Measurements from ENCODE around the gene DHX32.
"Not testable (repeated sequence)": the region's sequence is repeated elsewhere in the genome, so short reads cannot be mapped to it uniquely, and the experiment has no call there.

DNA sequence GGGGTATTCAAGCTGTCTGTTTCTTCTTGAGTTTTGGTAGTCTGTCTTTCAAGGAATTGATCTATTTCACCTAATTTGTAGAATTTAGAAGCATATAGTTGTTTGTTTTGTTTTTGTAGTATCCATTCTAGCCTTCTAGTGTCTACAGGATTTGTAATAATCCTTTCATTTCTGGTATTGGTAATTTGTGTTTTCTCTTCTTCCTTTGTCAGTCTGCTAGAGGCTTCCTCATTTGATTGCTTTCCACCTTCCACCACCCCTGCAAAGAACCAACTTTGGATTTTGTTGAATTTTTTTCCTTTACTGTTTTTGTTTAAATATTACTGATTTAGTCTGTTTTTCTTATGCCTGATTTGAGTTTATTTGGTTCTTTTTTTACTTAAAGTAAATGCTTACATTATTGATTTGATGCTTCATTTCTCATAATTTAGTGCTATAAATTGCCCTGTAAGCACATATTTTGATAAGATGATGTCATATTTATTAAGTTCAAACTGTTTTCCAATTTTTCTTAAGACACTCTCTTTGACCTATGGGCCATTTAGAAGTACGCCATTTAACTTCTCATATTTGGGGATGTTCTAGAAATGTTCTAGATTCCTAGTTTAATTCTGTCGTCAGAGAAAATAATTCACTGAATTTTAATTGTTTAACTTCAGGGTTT lies 40.7 kb upstream of the DHX32 start:
- TF ChIP-seq, protein P1, sequence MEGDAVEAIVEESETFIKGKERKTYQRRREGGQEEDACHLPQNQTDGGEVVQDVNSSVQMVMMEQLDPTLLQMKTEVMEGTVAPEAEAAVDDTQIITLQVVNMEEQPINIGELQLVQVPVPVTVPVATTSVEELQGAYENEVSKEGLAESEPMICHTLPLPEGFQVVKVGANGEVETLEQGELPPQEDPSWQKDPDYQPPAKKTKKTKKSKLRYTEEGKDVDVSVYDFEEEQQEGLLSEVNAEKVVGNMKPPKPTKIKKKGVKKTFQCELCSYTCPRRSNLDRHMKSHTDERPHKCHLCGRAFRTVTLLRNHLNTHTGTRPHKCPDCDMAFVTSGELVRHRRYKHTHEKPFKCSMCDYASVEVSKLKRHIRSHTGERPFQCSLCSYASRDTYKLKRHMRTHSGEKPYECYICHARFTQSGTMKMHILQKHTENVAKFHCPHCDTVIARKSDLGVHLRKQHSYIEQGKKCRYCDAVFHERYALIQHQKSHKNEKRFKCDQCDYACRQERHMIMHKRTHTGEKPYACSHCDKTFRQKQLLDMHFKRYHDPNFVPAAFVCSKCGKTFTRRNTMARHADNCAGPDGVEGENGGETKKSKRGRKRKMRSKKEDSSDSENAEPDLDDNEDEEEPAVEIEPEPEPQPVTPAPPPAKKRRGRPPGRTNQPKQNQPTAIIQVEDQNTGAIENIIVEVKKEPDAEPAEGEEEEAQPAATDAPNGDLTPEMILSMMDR (conservative IDR thresholded peaks at IDR 0.05; ENCODE audit: low read depth, low read length): not testable (repeated sequence)
- TF ChIP-seq EZH2 (IDR thresholded peaks at IDR 0.05; ENCODE audit: borderline replicate concordance, low read depth, low read length, poor library complexity, severe bottlenecking): not testable (repeated sequence)
